Measurements from ENCODE around the gene ASTE1.

- TF ChIP-seq CTCF (IDR thresholded peaks at IDR 0.05; ENCODE audit: insufficient read depth, low read length): no peak
- no peak for TF ChIP-seq POLR2AphosphoS5 (IDR thresholded peaks at IDR 0.05; ENCODE audit: low read depth)
- no peak for TF ChIP-seq REST (IDR thresholded peaks at IDR 0.05; ENCODE audit: insufficient replicate concordance, low read depth)
- TF ChIP-seq SPI1 (IDR thresholded peaks at IDR 0.05; ENCODE audit: borderline replicate concordance, low read depth): no peak
- TF ChIP-seq GABPA (IDR thresholded peaks at IDR 0.05; ENCODE audit: low read depth): no peak
These were observed 34.3 kb downstream of the ASTE1 start for GRCh38 chr3:130992344-130992743.

Measured in HL-60 (cell line).